ENCODE results near the gene TRIM65. TPM values are rescaled to one million over a fixed set of nuclear protein-coding genes. Genes with fewer than 3 reads are reported as not detected.
A peak's percentile ranks its signal among the peaks of the same experiment; 100 is the strongest.

The TRIM65 gene
- total and polyA plus RNA-seq, 8 donors: 8.1 to 26.6 (median 10.6) TPM; not detected in 1

- Histone ChIP-seq H3K9me3 (no peaks in the 10 kb centered on the region), H3K4me3 (no peak overlapping the region), H3K27ac (no peak overlapping the region), H3K27me3 (no peaks in the 10 kb centered on the region), H3K36me3 (peaks cover 16 to 50% (median 42%) of the 10 kb centered on the region in 4 donors), H3K4me1 (peaks cover 9 to 17% (median 13%) of the 10 kb centered on the region in 4 donors)
- DNase-seq: no peak
- WGBS, 5 donors: 86 to 93% (median 89%) methylated on average over 4 of the region's 4 CpGs
- intact Hi-C loops (cut with DNase I; ENCODE audit: low total_unique reads): no loop called here
- TF ChIP-seq POLR2A (IDR thresholded peaks at IDR 0.05) (no peak), EP300 (IDR thresholded peaks at IDR 0.05) (no peak), CTCF (IDR thresholded peaks at IDR 0.05) (no peak)
These were observed 45.7 kb upstream of the TRIM65 start for GRCh38 chr17:75942473-75942872.

- Histone ChIP-seq H3K27ac (peak overlapping the region in 3 of 5 donors; percentile 45 to 86 (median 86)), H3K27me3 (no peaks in the 10 kb centered on the region), H3K9me3 (no peaks in the 10 kb centered on the region), H3K4me1 (peaks cover 9 to 17% (median 13%) of the 10 kb centered on the region in 4 donors), H3K36me3 (peaks cover 6 to 39% (median 32%) of the 10 kb centered on the region in 4 donors), H3K4me3 (peak overlapping the region; percentile 69 to 88 (median 76))
- TF ChIP-seq POLR2A (IDR thresholded peaks at IDR 0.05): no peak
- no peak for TF ChIP-seq CTCF (IDR thresholded peaks at IDR 0.05)
- no peak for TF ChIP-seq EP300 (IDR thresholded peaks at IDR 0.05)
- no peak for TF ChIP-seq POLR2AphosphoS5 (IDR thresholded peaks at IDR 0.05)
- WGBS, 5 donors: 36 to 40% (median 37%) methylated on average over 6 of the region's 6 CpGs
- intact Hi-C loops (cut with DNase I; ENCODE audit: low total_unique reads): no loop called here
- DNase-seq: no peak
These were observed 44.7 kb upstream of the TRIM65 start for GRCh38 chr17:75941442-75941819.

GRCh38 chr17:75940727-75941441 lies 44.1 kb upstream of the TRIM65 start, which contains the start of gene FBF1:
FBF1 (minus strand) TSS chr17:75941042; CDS start chr17:75938149, 2,893 bp downstream.
- WGBS, 5 donors: 0 to 1% (median 1%) methylated on average over 34 to 63 of the region's 63 CpGs
- peaks cover under 1 to 34% (median 26%) of the 10 kb centered on the region in 4 donors for H3K36me3 ChIP-seq
- TF ChIP-seq EP300 (IDR thresholded peaks at IDR 0.05): no peak
- TF ChIP-seq POLR2AphosphoS5 (IDR thresholded peaks at IDR 0.05): peak; percentile 85 to 98 (median 91)
- peak in 2 of 4 donors; percentile 24 to 62 for TF ChIP-seq POLR2A (IDR thresholded peaks at IDR 0.05)
- peak in 1 of 7 experiments; percentile 14 for TF ChIP-seq CTCF (IDR thresholded peaks at IDR 0.05)
- intact Hi-C loops (cut with DNase I; ENCODE audit: low total_unique reads): no loop called here
- DNase-seq: peak; percentile 96 to 98
- H3K27ac ChIP-seq: peak within 1 kb of the TSS; percentile 72 to 86 (median 76)
- no peaks in the 10 kb centered on the region for H3K27me3 ChIP-seq
- H3K4me3 ChIP-seq: peak within 1 kb of the TSS; percentile 69 to 88 (median 76)
- H3K4me1 ChIP-seq: peaks cover 9 to 17% (median 13%) of the 10 kb centered on the region in 4 donors
- no peaks in the 10 kb centered on the region for H3K9me3 ChIP-seq

- H3K27ac ChIP-seq: no peak overlapping the region
- 85 to 90% (median 85%) methylated on average over 13 of the region's 13 CpGs for whole genome bisulfite sequencing, 5 donors
- TF ChIP-seq POLR2A (IDR thresholded peaks at IDR 0.05): no peak
- no peak for TF ChIP-seq EP300 (IDR thresholded peaks at IDR 0.05)
- TF ChIP-seq CTCF (IDR thresholded peaks at IDR 0.05): no peak
- no peak for TF ChIP-seq POLR2AphosphoS5 (IDR thresholded peaks at IDR 0.05)
- H3K9me3 ChIP-seq: no peaks in the 10 kb centered on the region
- H3K4me1 ChIP-seq: peaks cover 9 to 17% (median 13%) of the 10 kb centered on the region in 4 donors
- intact Hi-C loops (cut with DNase I; ENCODE audit: low total_unique reads): no loop called here
- H3K36me3 ChIP-seq: peaks cover 0 to 2% (median under 1%) of the 10 kb centered on the region in 4 donors
- DNase-seq: no peak
- no peak overlapping the region for H3K4me3 ChIP-seq
- H3K27me3 ChIP-seq: no peaks in the 10 kb centered on the region
These were observed 40.9 kb upstream of the TRIM65 start for GRCh38 chr17:75937652-75938051.
